OCI-LY7 (cell line): Measurements from ENCODE around the gene CTNNA3. TPM values are rescaled to one million over a fixed set of nuclear protein-coding genes. Genes with fewer than 3 reads are reported as not detected.

Experiments used
- BruUV-seq: library from RNA; stranded (reverse); fragments of 400-500 nt; replicated peaks from 2 replicates; lab custom pipeline; 2021; lab: Mats Ljungman, UMichigan
- CTCF ChIA-PET: fragments of 300-600 bp; sonication (Branson Sonifier 250); formaldehyde crosslinking; loops from one replicate; lab custom pipeline; 2022; ENCODE audit warnings: antibody characterized with exemption; ENCODE audit not compliant: unreplicated experiment; lab: Charles Lee
- POLR2A ChIA-PET: fragments of 300-600 bp; sonication (Branson Sonifier 250); formaldehyde crosslinking; loops from one replicate; lab custom pipeline; 2022; ENCODE audit warnings: antibody characterized with exemption; lab: Charles Lee
- DNase-seq: peaks from one replicate; pipeline ENCODE4 v3.0.0-alpha.2; 2015; ENCODE audit warnings: low spot score
- H2AFZ ChIP-seq: fragments of 200-600 bp; sonication (generic), shearing (Covaris generic); 2 replicates; pipeline ENCODE4 v1.6.1; 2014; ENCODE audit warnings: mild to moderate bottlenecking, antibody characterized with exemption, low read length, moderate library complexity
- H3K27ac ChIP-seq: fragments of 200-600 bp; sonication (generic); 2 replicates; pipeline ENCODE4 v1.5.1; 2014; ENCODE audit warnings: mixed run types, low read depth, mild to moderate bottlenecking, moderate library complexity, low read length, inconsistent platforms; ENCODE audit not compliant: poor library complexity, severe bottlenecking
- H3K36me3 ChIP-seq: fragments of 200-600 bp; sonication (generic); 2 replicates; pipeline ENCODE4 v1.6.1; 2014; ENCODE audit warnings: mild to moderate bottlenecking, antibody characterized with exemption, low read length, moderate library complexity, mixed read lengths; ENCODE audit not compliant: insufficient read depth
- H3K4me1 ChIP-seq: fragments of 200-600 bp; sonication (generic); 2 replicates; pipeline ENCODE4 v1.5.1; 2014; ENCODE audit warnings: mild to moderate bottlenecking, low read length; ENCODE audit not compliant: insufficient read depth, poor library complexity, severe bottlenecking
- H3K4me2 ChIP-seq: fragments of 200-600 bp; sonication (generic); 2 replicates; pipeline ENCODE4 v1.6.1; 2014; ENCODE audit warnings: mild to moderate bottlenecking, low read length
- H3K4me3 ChIP-seq: fragments of 200-600 bp; sonication (generic); 2 replicates; pipeline ENCODE4 v1.5.1; 2014; ENCODE audit warnings: mild to moderate bottlenecking, low read depth, low read length; ENCODE audit not compliant: poor library complexity, severe bottlenecking
- H3K79me2 ChIP-seq: fragments of 200-600 bp; sonication (generic); 2 replicates; pipeline ENCODE4 v1.6.1; 2016; ENCODE audit warnings: low read depth, mild to moderate bottlenecking, low read length, moderate library complexity, mixed read lengths; ENCODE audit not compliant: insufficient read depth
- H3K9me2 ChIP-seq: fragments of 200-600 bp; sonication (generic); 2 replicates; pipeline ENCODE4 v1.6.1; 2016; ENCODE audit warnings: mild to moderate bottlenecking, low read length, mixed read lengths; ENCODE audit not compliant: insufficient read depth
- H3K9me3 ChIP-seq: fragments of 200-600 bp; sonication (generic); 2 replicates; pipeline ENCODE4 v1.6.1; 2014; ENCODE audit warnings: mild to moderate bottlenecking, mixed run types, low read length, mixed read lengths
- H4K20me1 ChIP-seq: fragments of 200-600 bp; sonication (generic); 2 replicates; pipeline ENCODE4 v1.6.1; 2014; ENCODE audit warnings: mild to moderate bottlenecking, antibody characterized with exemption, low read length, moderate library complexity, mixed read lengths; ENCODE audit not compliant: insufficient read depth
- CTCF ChIP-seq: fragments of 200-600 bp; sonication (generic); conservative IDR thresholded peaks from 2 replicates; pipeline ENCODE4 v1.5.1; 2014; ENCODE audit warnings: mild to moderate bottlenecking, antibody characterized with exemption, low read length, moderate library complexity, mixed read lengths
- EZH2phosphoT487 ChIP-seq: fragments of 200-600 bp; sonication (generic); IDR thresholded peaks from 2 replicates; pipeline ENCODE4 v1.6.1; 2018; ENCODE audit warnings: low read depth, borderline replicate concordance, mild to moderate bottlenecking, mixed run types, antibody characterized with exemption, low read length, moderate library complexity, mixed read lengths
- intact Hi-C: fragments of 100-400 bp; cut with micrococcal nuclease; formaldehyde crosslinking; loops from one replicate; pipeline ENCODE4 v1.10.0; 2022; ENCODE audit not compliant: unreplicated experiment
- total RNA-seq, 2 experiments: library from RNA; depleted of rRNA in 1 of 2; stranded (reverse); fragments of >200 nt in 1 of 2; shearing (Covaris generic) in 1 of 2; gene quantifications; 2 replicates each; pipeline ENCODE4 v1.2.3, GENCODE V29; 2014 to 2022

The CTNNA3 gene
- total RNA-seq, 2 experiments from 2014 or later, result not detected

- TF ChIP-seq CTCF (no peak), EZH2phosphoT487 (no peak)
- CTCF ChIA-PET, result no interaction called here
- no TSS peak for BruUV-seq
- Histone ChIP-seq H3K79me2 (no peaks in the 10 kb centered on the region), H3K27ac (no peak overlapping the region), H3K4me3 (no peak overlapping the region), H3K9me3 (no peaks in the 10 kb centered on the region), H3K9me2 (no peaks in the 10 kb centered on the region), H2AFZ (no peak overlapping the region), H3K36me3 (no peaks in the 10 kb centered on the region), H4K20me1 (no peaks in the 10 kb centered on the region), H3K4me2 (no peak overlapping the region), H3K4me1 (no peaks in the 10 kb centered on the region)
- POLR2A ChIA-PET, result interaction anchor here (0.8 kb wide), 1 partner anchor 14 kb away, joined by 3 read pairs; no protein-coding TSS in a partner anchor
- intact Hi-C loops, result no loop called here
- DNase-seq, result no peak
Measured at GRCh38 chr10:65968437-65968836, 1727.6 kb downstream of the CTNNA3 start.

- H3K36me3 ChIP-seq, result no peaks in the 10 kb centered on the region
- no TSS peak for BruUV-seq
- intact Hi-C loops, result no loop called here
- H3K4me2 ChIP-seq, result no peak overlapping the region
- POLR2A ChIA-PET, result no interaction called here
- CTCF ChIA-PET, result no interaction called here
- H3K9me2 ChIP-seq, result no peaks in the 10 kb centered on the region
- no peaks in the 10 kb centered on the region for H4K20me1 ChIP-seq
- DNase-seq, result no peak
- no peak overlapping the region for H3K27ac ChIP-seq
- H3K79me2 ChIP-seq, result no peaks in the 10 kb centered on the region
- no peak overlapping the region for H3K4me3 ChIP-seq
- no peaks in the 10 kb centered on the region for H3K9me3 ChIP-seq
- TF ChIP-seq CTCF (no peak), EZH2phosphoT487 (no peak)
- no peaks in the 10 kb centered on the region for H3K4me1 ChIP-seq
- H2AFZ ChIP-seq, result no peak overlapping the region
Measured at GRCh38 chr10:65964205-65964604, 1731.8 kb downstream of the CTNNA3 start.

GRCh38 chr10:65952086-65952485 lies 1743.9 kb downstream of the CTNNA3 start:
- no TSS peak for BruUV-seq
- POLR2A ChIA-PET, result interaction anchor here (0.7 to 1.6 kb wide), 2 partner anchors 13 to 266 kb away, joined by 3 to 8 read pairs; no protein-coding TSS in a partner anchor
- DNase-seq, result no peak
- Histone ChIP-seq H3K4me3 (no peak overlapping the region), H3K36me3 (no peaks in the 10 kb centered on the region), H3K9me3 (no peaks in the 10 kb centered on the region), H3K4me2 (no peak overlapping the region), H3K27ac (no peak overlapping the region), H4K20me1 (no peaks in the 10 kb centered on the region), H3K9me2 (no peaks in the 10 kb centered on the region), H2AFZ (no peak overlapping the region), H3K79me2 (no peaks in the 10 kb centered on the region), H3K4me1 (no peaks in the 10 kb centered on the region)
- CTCF ChIA-PET, result no interaction called here
- TF ChIP-seq EZH2phosphoT487, result no peak
- no peak for TF ChIP-seq CTCF
- intact Hi-C loops, result no loop called here
